Measurements from ENCODE around the gene PTGDS.

PTGDS gene

GRCh38 chr9:137011907-137012675, 34.8 kb downstream of the PTGDS start:
- DNase-seq = no peak

- DNase-seq = no peak
These were observed 35.6 kb downstream of the PTGDS start for GRCh38 chr9:137012694-137013570.

- DNase-seq = no peak
These were observed 36.3 kb downstream of the PTGDS start for GRCh38 chr9:137013571-137013940.

- no peak for DNase-seq
These were observed 36.9 kb downstream of the PTGDS start for GRCh38 chr9:137014166-137014565.

GRCh38 chr9:137014776-137015539, 37.7 kb downstream of the PTGDS start:
- DNase-seq = no peak

GRCh38 chr9:137015540-137015930, 38.2 kb downstream of the PTGDS start:
- DNase-seq = no peak

- DNase-seq = no peak
These were observed 38.7 kb downstream of the PTGDS start for GRCh38 chr9:137015976-137016375.

- no peak for DNase-seq
These were observed 39.1 kb downstream of the PTGDS start for GRCh38 chr9:137016436-137016835.

- no peak for DNase-seq
These were observed 39.8 kb downstream of the PTGDS start for GRCh38 chr9:137017071-137017470.

GRCh38 chr9:137017791-137018497, 40.6 kb downstream of the PTGDS start:
- DNase-seq = no peak

- no peak for DNase-seq
These were observed 41.7 kb downstream of the PTGDS start for GRCh38 chr9:137018761-137019559.

- DNase-seq = no peak
These were observed 42.8 kb downstream of the PTGDS start for GRCh38 chr9:137019891-137020683.

GRCh38 chr9:137020771-137021567, 43.7 kb downstream of the PTGDS start:
- no peak for DNase-seq

- DNase-seq = no peak
These were observed 44.3 kb downstream of the PTGDS start for GRCh38 chr9:137021568-137021978.

GRCh38 chr9:137021979-137022661, 44.8 kb downstream of the PTGDS start:
- DNase-seq = peak; percentile 72 to 79

- DNase-seq = no peak
These were observed 45.3 kb downstream of the PTGDS start for GRCh38 chr9:137022662-137023008.

GRCh38 chr9:137023157-137023556, 45.9 kb downstream of the PTGDS start:
- DNase-seq = no peak

GRCh38 chr9:137023583-137023991, 46.3 kb downstream of the PTGDS start:
- DNase-seq = no peak

- peak; percentile 24 to 31 for DNase-seq
These were observed 48.2 kb downstream of the PTGDS start for GRCh38 chr9:137025517-137025966.
